HepG2 (cell line): ENCODE results near the gene CKAP2L. TPM values are rescaled to one million over a fixed set of nuclear protein-coding genes. Genes with fewer than 3 reads are reported as not detected.

Experiments
- ATF2 ChIP-seq: sonication (generic); formaldehyde crosslinking; IDR thresholded peaks from 2 replicates; pipeline ENCODE4 v1.4.0; 2020; ENCODE audit warnings: missing genetic modification reagents
- CREB1 ChIP-seq, 2 experiments: fragments of 450-650 bp in 1 of 2; IDR thresholded peaks; 2 replicates each; pipeline ENCODE4 v1.6.1; 2016 to 2017; ENCODE audit warnings: control low read depth in 1 of 2, mild to moderate bottlenecking in 1 of 2, missing compliant biosample characterization in 1 of 2, missing genetic modification characterization in 1 of 2
- CTCF ChIP-seq: sonication (generic); formaldehyde crosslinking; IDR thresholded peaks from 2 replicates; pipeline ENCODE4 v1.5.0; 2020; ENCODE audit warnings: mild to moderate bottlenecking, missing genetic modification reagents, moderate library complexity
- FOXO1 ChIP-seq: sonication (generic); formaldehyde crosslinking; IDR thresholded peaks from 2 replicates; pipeline ENCODE4 v1.4.0; 2020; ENCODE audit warnings: missing genetic modification reagents
- FOXP4 ChIP-seq: sonication (generic); formaldehyde crosslinking; IDR thresholded peaks from 2 replicates; pipeline ENCODE4 v1.4.0; 2020; ENCODE audit warnings: missing genetic modification reagents
- KLF11 ChIP-seq: IDR thresholded peaks from 2 replicates; pipeline ENCODE4 v1.6.1; 2016; ENCODE audit warnings: missing compliant biosample characterization
- NONO ChIP-seq, 2 experiments: fragments of 450-650 bp in 1 of 2; sonication (generic) in 1 of 2; formaldehyde crosslinking in 1 of 2; IDR thresholded peaks in 1 of 2; conservative IDR thresholded peaks in 1 of 2; 2 replicates each; pipeline versions ENCODE4 v1.6.1 to v1.8.0; 2017 to 2022; ENCODE audit warnings: mild to moderate bottlenecking in 1 of 2, missing genetic modification reagents in 1 of 2, moderate library complexity in 1 of 2
- POGK ChIP-seq: sonication (generic); formaldehyde crosslinking; conservative IDR thresholded peaks from 2 replicates; pipeline ENCODE4 v1.8.0; 2022; ENCODE audit warnings: mild to moderate bottlenecking, moderate library complexity, missing genetic modification reagents
- RAD21 ChIP-seq: fragments of 450-650 bp; formaldehyde crosslinking; IDR thresholded peaks from 2 replicates; pipeline ENCODE4 v1.5.0; 2020; ENCODE audit warnings: mild to moderate bottlenecking
- RCOR2 ChIP-seq: IDR thresholded peaks from 2 replicates; pipeline ENCODE4 v1.6.1; 2016; ENCODE audit warnings: missing biosample characterization, missing genetic modification reagents
- TARDBP ChIP-seq: sonication (generic); formaldehyde crosslinking; IDR thresholded peaks from 2 replicates; pipeline ENCODE4 v1.8.0; 2022; ENCODE audit warnings: mild to moderate bottlenecking, missing genetic modification reagents
- THAP11 ChIP-seq: IDR thresholded peaks from 2 replicates; pipeline ENCODE4 v1.6.1; 2016; ENCODE audit warnings: missing biosample characterization, missing genetic modification reagents
- ZNF253 ChIP-seq: sonication (generic); formaldehyde crosslinking; IDR thresholded peaks from 2 replicates; pipeline ENCODE4 v1.8.0; 2022; ENCODE audit warnings: mild to moderate bottlenecking, missing genetic modification reagents, borderline replicate concordance
- ZNF3 ChIP-seq: IDR thresholded peaks from 2 replicates; pipeline ENCODE4 v1.7.0; 2017; ENCODE audit warnings: inconsistent platforms
- ZNF33B ChIP-seq: sonication (generic); formaldehyde crosslinking; IDR thresholded peaks from 2 replicates; pipeline ENCODE4 v1.5.1; 2020; ENCODE audit warnings: mild to moderate bottlenecking, missing genetic modification reagents
- ZNF350 ChIP-seq: sonication (generic); formaldehyde crosslinking; IDR thresholded peaks from 2 replicates; pipeline ENCODE4 v1.4.0; 2020; ENCODE audit warnings: mild to moderate bottlenecking, low read depth, missing genetic modification reagents, borderline replicate concordance
- ZNF644 ChIP-seq: IDR thresholded peaks from 2 replicates; pipeline ENCODE4 v1.6.1; 2016; ENCODE audit warnings: low read depth
- ZNF740 ChIP-seq: sonication (generic); formaldehyde crosslinking; IDR thresholded peaks from 2 replicates; pipeline ENCODE4 v1.4.0; 2020; ENCODE audit warnings: missing genetic modification reagents
- ZNF792 ChIP-seq: IDR thresholded peaks from 2 replicates; pipeline ENCODE4 v1.6.1; 2016
- polyA plus RNA-seq, 8 experiments: library from polyadenylated mRNA; depleted of rRNA in 3 of 8; stranded (reverse) in 7 of 8; unstranded in 1 of 8; fragments of >200 nt; fragmentation: Illumina TruSeq in 4 of 8; extraction: Trizol in 4 of 8; gene quantifications; 2 replicates each; pipeline versions ENCODE4 v1.2.1 to v1.2.3, GENCODE V29; 2011 to 2016; ENCODE audit warnings: low read depth in 4 of 8, missing spikeins in 1 of 8, mixed read lengths in 1 of 8; ENCODE audit not compliant: insufficient read depth in 1 of 8
- total RNA-seq, 5 experiments: library from RNA; depleted of rRNA; stranded (reverse); fragments of >200 nt; fragmentation: Illumina TruSeq; extraction: Trizol; gene quantifications; 2 replicates each; pipeline ENCODE4 v1.2.3, GENCODE V29; 2016; ENCODE audit warnings: low read depth in 1 of 5

CKAP2L gene
- total and polyA plus RNA-seq, 2 of the 13 experiments (the other 11 are each of a cell fraction or from before 2014, with no cell fraction given) = 7.1 to 9.5 TPM

GRCh38 chr2:112724591-112725525 is 39.6 kb downstream of the CKAP2L start (continued):
- TF ChIP-seq ZNF740 (peak; percentile 99), TARDBP (CRISPR knock-in tag) (0 out of 2 replicates have a peak, but pooled peaks have one; percentile 16), CTCF (CRISPR knock-in tag) (peak; percentile 88), NONO (IDR thresholded peaks at IDR 0.05) (no peak), NONO (CRISPR knock-in tag; conservative IDR thresholded peaks at IDR 0.05) (peak; percentile 45; the same call in 1 of the 2 replicates), FOXO1 (CRISPR knock-in tag) (peak; percentile 31; the same call in 1 of the 2 replicates), POGK (CRISPR knock-in tag) (no peak), KLF11 (CRISPR knock-in tag) (no peak), ZNF33B (CRISPR knock-in tag) (no peak), RCOR2 (CRISPR knock-in tag) (no peak), ZNF253 (CRISPR knock-in tag) (no peak), ZNF644 (CRISPR knock-in tag) (no peak), ATF2 (CRISPR knock-in tag) (peak; percentile 27; the same call in 1 of the 2 replicates), THAP11 (CRISPR knock-in tag) (0 out of 2 replicates have a peak, but pooled peaks have one; percentile 24), CREB1 (IDR thresholded peaks at IDR 0.05) (no peak), CREB1 (CRISPR knock-in tag; IDR thresholded peaks at IDR 0.05) (no peak), ZNF3 (CRISPR knock-in tag) (no peak), FOXP4 (CRISPR knock-in tag) (no peak), ZNF350 (peak; percentile 52), RAD21 (peak; percentile 82), ZNF792 (CRISPR knock-in tag) (0 out of 2 replicates have a peak, but pooled peaks have one; percentile 64)
